ENCODE measurements around the gene LAMA2.
A peak's percentile ranks its signal among the peaks of the same experiment; 100 is the strongest.
"Not testable (repeated sequence)": the region's sequence is repeated elsewhere in the genome, so short reads cannot be mapped to it uniquely, and the experiment has no call there.

Gene LAMA2

GRCh38 chr6:129084406-129084805, 201.5 kb downstream of the LAMA2 start:
- no peak for DNase-seq (ENCODE audit: low read depth)
- no peak for TF ChIP-seq CTCF (IDR thresholded peaks at IDR 0.05; ENCODE audit: low read length, missing control alignments)
- no peak overlapping the region for H3K4me3 ChIP-seq (replicated peaks; ENCODE audit: low read depth, low read length)

GRCh38 chr6:129088481-129088880, 205.5 kb downstream of the LAMA2 start:
- H3K4me3 ChIP-seq (replicated peaks; ENCODE audit: low read depth, low read length); DNase-seq (ENCODE audit: low read depth): not testable (repeated sequence)

- no peak for DNase-seq (ENCODE audit: low read depth)
- H3K4me3 ChIP-seq (replicated peaks; ENCODE audit: low read depth, low read length), result no peak overlapping the region
- TF ChIP-seq CTCF (IDR thresholded peaks at IDR 0.05; ENCODE audit: low read length, missing control alignments), result no peak
Observed at GRCh38 chr6:129089357-129089756, 206.4 kb downstream of the LAMA2 start.

- no peak for TF ChIP-seq CTCF (IDR thresholded peaks at IDR 0.05; ENCODE audit: low read length, missing control alignments)
- peak; percentile 17 for DNase-seq (ENCODE audit: low read depth)
- H3K4me3 ChIP-seq (replicated peaks; ENCODE audit: low read depth, low read length), result no peak overlapping the region
Observed at GRCh38 chr6:129094147-129094546, 211.2 kb downstream of the LAMA2 start.

- TF ChIP-seq CTCF (IDR thresholded peaks at IDR 0.05; ENCODE audit: low read length, missing control alignments), result no peak
- DNase-seq (ENCODE audit: low read depth), result no peak
- no peak overlapping the region for H3K4me3 ChIP-seq (replicated peaks; ENCODE audit: low read depth, low read length)
Observed at GRCh38 chr6:129096651-129097290, 213.8 kb downstream of the LAMA2 start.

- no peak for TF ChIP-seq CTCF (IDR thresholded peaks at IDR 0.05; ENCODE audit: low read length, missing control alignments)
Observed at GRCh38 chr6:129098061-129098553, 215.2 kb downstream of the LAMA2 start.

GRCh38 chr6:129099696-129100095, 216.8 kb downstream of the LAMA2 start:
- TF ChIP-seq CTCF (IDR thresholded peaks at IDR 0.05; ENCODE audit: low read length, missing control alignments), result no peak
- DNase-seq (ENCODE audit: low read depth), result no peak
- H3K4me3 ChIP-seq (replicated peaks; ENCODE audit: low read depth, low read length), result no peak overlapping the region

More at GRCh38 chr6:129098061-129098553, 215.2 kb downstream of the LAMA2 start:
- no peak overlapping the region for H3K4me3 ChIP-seq (replicated peaks; ENCODE audit: low read depth, low read length)
- DNase-seq (ENCODE audit: low read depth), result no peak

All from fibroblast of pulmonary artery (primary cell).